Stimulated activated CD4-positive, alpha-beta T cell treated with anti-CD3 and anti-CD28 coated beads, Interleukin-4, amount 100 ng/mL, for 24 hours (primary cell): Measurements from ENCODE around the gene PRKCE.
A peak's percentile ranks its signal among the peaks of the same experiment; 100 is the strongest.

Experiments
- DNase-seq: peaks from one replicate; pipeline ENCODE4 v3.0.0-alpha.2; 2020

PRKCE gene

DNA sequence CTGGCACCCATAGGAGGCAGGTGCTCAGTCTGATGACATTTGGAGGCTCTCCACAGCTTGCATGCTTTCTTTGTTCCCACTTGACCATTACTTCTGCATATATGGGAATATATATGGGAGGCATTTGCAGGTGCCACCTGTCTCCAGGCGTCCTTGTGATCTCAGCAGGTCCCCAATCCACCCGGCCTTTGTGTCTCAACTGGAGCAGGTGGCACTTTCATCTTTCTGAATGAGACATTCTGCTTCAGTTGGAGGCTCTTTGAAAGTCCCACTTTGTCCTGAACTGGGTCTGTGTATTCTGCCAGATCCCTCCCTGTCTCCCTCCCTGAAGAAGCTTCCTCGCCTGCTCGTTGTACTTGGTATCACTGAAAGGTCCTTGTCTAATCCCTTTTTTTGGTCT lies 327.6 kb downstream of the PRKCE start:
- DNase-seq, result no peak

DNA sequence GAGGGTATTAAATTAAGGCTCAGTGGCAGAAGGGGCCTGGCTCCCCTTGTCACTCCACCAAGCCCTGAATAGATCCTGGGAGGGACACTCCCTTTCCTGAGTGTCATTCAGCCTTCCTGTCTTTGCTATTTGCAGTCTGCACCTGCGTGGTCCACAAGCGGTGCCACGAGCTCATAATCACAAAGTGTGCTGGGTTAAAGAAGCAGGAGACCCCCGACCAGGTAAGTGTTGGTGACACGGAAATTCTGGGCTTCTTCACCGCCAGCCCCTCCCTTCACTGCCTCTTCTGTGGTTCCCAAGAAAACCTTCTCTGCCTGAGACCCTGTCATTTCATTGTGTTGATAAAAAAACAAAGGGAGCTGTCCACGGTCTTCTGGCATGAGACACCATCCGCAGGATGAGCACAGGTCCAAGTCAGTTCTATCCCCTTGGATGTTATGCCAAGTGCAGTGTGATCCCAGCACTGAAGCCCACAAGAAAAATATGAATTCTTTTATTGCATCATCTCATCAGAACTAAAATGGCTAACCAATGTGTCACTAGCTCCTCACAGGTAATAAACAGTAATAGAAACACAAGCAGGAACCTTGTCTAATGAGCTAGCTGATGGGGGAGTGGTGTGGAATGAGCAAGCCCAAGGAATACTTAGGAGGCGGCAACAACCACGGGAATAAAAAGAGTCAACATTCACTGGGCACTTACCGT lies 328.8 kb downstream of the PRKCE start:
- DNase-seq, result no peak

DNA sequence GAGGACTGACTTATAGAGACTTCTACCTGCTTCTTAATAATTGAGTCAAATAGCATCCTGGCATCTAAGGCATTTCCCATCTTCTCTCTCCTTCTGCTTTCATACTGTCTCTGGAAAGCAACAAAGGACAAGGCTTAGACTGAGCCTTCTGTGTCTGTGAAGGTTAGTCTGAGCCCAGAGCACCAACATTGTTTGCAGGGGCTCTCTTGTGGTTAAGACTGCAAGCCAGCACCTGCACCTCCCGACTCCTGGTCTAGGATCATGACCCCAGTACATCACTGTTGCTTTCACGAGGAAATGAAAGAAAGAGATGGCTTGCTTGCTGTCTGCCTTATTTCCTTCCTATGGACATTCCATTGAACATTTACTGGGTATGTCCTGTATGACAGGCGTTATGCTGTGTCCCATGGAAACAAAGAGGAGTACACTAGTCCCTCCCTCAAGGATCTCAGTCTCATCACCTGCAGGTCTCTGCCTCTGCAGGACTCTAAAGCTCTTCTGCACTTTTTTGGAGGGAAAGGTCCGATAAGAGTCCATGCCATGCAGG lies 330.0 kb downstream of the PRKCE start:
- no peak for DNase-seq

DNA sequence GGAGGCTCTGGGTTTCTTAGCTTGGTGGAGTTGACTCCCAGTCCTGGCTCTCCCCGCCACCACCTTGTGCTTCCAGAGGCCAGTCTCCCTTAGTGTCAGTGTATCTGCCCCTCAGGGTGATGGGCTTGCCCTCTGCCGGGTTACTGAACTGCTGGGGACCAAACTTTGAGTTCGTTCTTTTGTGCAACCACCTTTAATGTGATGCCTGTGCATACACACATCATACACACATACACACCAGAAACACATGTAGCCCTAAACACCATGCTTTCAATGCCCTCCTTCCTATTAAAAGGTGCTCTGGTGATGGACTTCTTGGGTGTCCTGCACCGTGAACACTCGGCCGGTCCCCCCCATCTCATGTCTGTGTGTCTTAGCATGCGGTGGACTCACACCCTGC lies 330.6 kb downstream of the PRKCE start:
- no peak for DNase-seq

DNA sequence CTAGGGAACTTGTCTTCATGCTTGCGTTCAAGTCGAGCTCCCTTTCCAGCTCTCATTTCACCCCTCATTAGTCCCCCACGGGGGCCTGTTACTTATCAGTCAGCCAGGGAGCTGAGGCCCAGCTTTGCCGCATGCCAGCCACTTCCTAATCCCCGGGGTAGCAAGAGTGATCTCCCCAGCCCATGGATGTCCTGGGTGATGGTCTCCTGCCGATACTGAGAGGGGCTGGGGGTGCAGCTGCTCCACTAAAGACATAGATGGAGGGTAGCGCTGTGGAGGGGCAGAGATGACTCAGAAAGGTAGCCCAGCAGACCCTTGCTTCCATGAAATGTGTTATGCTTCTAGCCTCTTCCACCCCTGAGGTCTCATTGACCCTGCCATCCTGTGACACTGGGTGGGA lies 331.7 kb downstream of the PRKCE start:
- DNase-seq, result no peak

DNA sequence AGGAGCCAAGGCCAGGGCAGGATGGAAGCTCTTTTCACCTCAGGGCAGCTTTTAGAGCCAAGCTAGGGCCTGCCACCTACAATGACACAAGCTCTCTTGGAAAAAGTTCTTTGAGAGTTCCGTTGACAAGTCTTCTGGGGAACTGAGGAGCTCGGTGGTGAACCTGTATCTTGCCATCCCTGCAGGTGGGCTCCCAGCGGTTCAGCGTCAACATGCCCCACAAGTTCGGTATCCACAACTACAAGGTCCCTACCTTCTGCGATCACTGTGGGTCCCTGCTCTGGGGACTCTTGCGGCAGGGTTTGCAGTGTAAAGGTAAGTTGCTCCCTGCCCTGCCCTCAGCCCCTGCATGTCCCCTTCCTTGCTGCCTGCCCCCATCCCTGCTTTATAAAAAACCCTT lies 332.9 kb downstream of the PRKCE start:
- DNase-seq, result no peak

DNA sequence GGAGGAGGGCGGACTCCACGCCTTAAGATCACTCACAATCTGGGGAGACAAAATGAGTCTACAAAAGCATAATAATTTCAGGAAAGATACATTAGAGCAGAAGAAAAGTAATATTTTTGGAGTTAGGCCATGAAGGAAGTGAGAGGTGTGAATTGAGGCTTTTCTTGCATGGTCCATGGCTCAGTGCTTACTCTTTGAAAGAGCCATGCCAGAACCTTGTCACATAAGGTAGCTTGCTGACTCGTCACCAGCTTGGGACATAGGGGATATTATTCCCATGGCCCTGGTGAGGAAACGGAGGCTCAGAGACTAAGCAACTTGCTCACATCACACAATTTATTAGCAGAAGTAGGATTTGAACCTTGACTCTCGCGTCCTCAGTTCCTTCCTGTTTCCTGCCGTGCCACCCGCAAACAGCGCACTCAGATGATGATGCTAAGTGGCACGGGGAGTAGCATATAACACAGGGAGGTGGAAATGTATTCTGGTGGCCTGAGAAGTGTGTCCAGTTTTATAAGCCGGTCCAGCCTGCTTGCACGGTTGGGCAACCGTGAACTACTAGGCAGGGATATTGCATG lies 333.5 kb downstream of the PRKCE start:
- DNase-seq, result no peak

DNA sequence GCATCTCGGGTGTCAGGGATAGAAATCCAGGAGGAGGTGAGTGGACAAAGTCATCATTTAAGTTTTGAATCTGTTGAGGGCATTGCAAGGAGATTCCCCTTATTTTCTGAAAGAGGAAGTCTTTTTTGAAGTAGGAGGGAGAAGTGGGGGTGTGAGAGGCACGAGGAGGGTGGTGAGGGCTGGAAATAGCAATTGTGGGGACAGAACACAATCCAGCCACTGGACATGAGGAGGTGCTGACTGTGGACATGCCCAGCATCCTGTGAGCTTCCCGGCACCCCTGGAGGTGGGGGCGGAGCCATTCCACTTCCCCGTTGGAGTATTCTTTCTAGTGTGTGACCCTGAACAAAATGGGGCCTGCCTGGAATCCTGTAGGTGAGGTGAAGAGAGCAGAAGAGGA lies 335.0 kb downstream of the PRKCE start:
- DNase-seq, result no peak

DNA sequence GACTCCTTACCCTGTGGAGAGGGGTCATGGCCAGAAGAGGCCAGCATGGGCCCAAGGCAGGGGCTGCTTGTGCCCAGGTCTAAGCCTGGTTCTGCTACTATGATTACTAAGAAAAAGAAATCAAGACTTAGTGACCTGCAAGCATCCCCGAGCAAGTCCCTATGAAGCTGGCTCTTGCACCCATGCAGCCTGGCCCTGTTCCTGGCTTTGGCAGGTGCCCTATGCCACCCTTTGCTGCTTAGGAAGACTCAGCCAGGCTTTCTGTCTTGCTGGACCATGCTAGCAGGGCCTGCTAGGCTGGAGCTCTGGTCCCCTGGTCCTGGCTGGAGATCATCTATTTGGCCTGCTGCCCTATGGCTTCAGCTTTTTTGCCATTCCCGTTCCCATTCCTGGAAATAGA lies 336.4 kb downstream of the PRKCE start:
- DNase-seq, result no peak

DNA sequence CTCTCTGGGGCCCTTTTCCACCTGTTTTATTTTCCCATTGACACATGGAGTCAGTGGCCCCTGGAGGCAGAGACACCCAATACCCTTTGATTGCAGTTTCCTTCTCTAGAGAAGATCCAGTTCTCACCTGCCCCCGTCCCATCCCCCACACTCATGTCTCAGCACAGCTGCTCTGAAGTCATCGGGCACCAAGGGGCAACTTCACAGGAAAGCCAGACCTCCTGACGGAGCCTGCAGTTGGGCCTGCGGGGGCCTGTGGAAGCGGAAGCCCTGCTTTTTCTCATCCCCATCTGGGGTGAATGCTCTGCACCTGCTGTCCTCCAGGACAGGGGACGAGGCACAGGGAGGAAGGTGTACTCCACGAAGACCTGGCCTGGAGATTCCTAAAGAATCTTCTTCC lies 337.4 kb downstream of the PRKCE start:
- DNase-seq, result no peak

DNA sequence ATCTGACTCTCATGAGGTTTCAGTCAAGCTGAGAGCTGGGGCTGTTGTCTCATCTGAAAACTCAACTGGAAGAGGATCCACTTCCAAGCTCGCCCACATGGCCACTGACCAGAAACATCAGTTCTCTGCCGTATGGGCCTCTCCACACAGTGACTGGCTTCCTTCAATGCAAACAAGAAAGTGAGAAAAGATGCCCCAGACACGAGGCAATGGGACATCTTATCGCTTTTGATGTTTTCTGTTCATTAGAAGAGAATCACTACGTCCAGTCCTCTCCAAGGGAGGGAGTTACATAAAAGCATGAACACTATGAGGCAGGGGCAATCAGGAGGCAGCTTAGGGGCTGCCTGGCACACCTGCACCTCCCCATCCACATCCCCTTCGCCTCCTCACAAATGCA lies 338.7 kb downstream of the PRKCE start:
- no peak for DNase-seq

DNA sequence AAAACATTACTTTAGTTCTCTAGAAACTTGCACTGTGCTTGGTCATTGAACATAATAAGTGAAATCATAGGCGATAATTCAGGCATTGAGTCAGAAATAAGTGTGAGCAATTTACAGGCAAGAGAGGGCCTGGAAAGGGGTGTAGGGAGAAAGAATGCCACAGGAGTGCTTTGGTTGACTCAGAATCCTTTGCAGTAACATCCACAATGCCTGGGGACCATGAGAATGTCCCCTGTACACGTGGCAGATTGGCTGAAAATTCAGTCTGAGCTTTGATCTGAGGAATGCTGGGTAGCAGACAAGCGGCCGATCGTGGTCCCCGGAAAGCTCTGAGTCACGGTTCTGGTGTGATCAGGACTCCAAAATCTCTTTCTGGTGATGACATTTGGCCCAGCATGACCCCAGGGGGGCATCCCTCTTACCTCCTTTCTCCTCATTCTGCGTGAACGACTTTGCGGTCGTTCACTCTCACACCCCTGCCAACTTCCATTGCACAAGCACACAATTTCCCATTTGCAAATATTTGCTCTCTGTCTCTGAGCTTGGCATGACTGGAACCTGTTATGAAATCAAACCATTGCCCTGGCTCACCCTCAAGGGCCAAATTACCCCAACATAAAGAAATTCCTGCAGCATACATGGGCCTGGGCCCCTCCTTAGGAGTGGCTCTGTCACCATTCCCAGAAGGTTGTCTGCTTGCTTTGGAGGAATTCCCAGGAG lies 340.7 kb downstream of the PRKCE start:
- no peak for DNase-seq

DNA sequence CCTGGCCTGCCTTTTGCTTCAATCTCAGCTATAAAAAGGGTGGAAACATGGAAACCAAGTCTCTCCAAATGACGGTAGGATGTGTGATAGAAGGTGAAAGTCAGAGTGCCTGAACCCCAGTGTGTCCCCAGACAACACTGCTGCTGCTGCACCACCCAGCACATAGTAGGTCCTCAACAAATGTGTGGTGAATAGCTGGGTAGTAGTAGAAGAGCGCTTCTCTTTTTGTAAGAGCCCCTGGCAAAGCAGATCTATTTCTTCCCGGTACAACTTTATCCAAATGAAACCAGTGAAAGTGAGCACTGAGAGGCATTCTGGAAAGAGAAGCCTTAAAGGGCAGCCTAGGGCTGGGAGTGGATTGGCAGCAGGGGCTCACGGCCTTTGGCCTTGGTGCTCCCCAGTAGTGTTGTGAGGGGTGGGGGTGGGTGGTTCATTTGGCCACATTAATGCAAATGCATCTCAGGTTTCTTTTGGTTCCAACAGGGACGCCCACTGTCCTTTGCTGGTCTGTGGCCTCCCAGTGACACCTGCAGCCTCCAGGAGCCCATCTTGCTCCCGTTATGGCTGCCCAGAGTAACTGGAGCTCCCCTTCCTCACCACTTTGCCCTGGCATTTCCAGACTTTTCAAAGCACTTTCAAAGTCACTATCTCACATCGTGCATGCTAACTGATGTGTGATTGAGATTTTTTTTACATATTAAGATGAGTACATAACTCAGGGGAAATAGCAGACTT lies 341.4 kb downstream of the PRKCE start:
- no peak for DNase-seq

DNA sequence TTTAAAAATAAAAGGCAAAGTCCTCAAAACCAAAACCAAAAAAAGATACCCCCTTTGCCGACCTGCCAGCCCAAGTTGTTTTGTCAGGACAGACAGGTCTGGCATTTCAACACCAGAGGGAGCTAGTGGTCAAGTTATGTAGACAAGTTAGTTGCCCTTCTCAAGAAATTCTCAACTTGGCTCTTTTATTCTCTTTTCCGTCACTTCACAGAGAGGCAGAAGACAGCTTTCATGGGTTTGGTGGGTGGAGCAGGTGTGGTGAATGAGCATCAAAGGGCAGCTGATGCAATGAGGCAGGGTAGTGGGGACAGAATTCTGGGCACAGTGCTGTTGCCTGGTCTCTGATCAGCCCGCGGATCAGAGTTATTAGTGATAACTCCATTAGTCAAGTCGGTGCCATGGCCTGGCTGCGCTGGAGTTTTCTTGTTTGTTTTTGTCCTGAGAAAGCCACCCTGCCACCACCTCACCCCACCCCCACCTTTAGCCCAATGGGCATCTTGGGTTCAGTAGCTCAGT lies 342.1 kb downstream of the PRKCE start:
- peak; percentile 67 for DNase-seq

DNA sequence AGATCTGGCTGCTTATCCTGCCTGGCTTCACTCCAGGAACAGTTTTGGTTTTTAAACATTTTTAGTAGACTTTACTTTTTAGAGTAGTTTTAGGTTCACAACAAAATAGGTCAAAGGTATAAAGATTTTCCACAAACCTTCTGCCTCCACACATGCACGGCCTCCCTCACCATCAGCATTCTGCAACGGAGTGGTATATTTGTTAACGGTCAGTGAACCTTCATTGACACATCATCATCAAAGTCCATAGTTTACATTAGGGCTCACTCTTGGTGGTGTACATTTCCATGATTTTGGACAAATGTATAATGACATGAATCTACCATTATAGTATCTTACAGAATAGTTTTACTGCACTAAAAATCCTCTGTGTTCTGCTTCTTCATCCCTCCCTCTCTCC lies 342.6 kb downstream of the PRKCE start:
- no peak for DNase-seq

DNA sequence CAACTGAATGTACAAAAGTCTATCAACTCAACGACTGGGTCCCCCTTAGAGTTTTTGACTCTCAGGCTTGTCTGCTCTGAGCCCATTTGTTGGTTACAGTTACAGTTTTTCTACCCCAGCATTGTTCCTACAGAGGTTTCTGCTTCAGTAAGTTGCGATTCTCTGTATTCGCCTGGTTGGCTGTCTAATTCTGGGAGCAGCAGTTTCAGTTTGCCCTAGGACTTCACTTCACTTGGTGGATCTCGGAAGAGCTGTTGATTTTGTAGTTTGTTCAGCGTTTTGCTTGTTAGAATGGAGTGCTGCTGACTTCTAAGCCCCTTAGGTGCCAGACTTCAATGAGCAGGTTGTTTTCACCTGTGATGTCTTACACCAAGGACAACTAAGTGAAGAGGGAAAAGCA lies 349.2 kb downstream of the PRKCE start:
- no peak for DNase-seq

DNA sequence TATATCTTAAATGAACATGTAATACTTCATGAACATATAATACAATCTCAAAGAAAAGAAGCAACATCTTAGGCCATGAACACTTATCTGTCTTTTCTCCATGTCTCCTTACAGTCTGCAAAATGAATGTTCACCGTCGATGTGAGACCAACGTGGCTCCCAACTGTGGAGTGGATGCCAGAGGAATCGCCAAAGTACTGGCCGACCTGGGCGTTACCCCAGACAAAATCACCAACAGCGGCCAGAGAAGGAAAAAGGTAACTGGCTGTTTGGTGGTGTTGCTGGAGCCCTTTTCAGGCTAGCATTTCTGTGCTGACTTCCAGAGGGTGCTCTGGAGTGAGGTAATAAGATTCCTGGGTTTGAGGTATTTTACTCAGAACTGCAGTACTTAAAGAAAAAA lies 349.8 kb downstream of the PRKCE start:
- no peak for DNase-seq

DNA sequence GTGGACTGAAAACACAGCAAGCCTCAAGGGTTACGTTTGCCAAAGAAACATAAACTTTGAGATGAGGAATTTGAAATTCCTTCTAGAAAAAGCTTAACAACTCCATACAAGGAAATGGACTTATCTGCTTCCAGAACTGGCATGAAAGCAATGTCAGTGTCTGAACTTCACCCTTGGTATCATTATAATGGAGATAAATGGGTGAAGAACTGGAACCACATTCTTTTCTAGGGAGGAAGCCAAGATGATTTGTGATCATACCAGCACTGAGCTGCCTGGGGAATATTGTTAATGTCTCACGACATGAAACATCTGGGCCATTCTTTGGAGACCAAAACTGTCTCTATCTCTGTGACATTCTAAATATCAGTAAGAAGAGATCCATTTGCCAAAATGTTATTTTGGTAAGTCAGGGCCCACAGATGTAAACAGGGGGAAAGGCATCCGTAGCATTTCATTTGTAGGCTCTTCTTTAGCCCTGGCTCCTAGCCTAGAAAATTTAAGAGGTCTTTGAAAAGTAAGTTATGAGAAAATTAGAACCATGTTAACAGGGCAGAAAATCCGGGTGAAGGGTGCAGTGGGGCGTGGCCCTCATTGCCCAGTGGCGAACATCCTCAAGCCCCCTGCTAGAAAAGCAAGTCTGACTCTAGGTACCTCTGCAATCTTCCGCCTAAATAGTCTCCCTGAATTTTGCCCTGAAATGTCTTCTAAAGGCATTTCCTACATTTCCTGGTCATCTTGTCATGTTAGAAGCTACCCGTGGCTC lies 350.4 kb downstream of the PRKCE start:
- DNase-seq, result no peak

DNA sequence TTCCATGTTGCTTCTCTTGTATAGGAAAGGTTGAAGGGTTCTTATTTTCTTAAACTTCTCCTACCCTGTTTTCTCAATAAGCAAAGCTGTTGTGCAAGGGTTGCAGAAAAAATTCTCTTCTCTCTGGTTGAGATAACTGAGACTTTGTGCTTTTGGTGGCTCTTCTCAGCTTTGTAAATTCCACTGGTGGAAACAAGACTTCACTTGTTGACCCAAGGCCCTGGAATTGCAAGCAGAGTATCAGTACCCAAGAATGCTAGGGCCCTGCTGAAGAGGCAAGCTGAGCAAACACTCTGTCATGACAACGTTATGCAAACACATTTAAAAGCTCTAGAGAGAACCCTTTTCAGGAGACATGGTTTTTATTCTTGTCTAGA lies 351.0 kb downstream of the PRKCE start:
- no peak for DNase-seq

DNA sequence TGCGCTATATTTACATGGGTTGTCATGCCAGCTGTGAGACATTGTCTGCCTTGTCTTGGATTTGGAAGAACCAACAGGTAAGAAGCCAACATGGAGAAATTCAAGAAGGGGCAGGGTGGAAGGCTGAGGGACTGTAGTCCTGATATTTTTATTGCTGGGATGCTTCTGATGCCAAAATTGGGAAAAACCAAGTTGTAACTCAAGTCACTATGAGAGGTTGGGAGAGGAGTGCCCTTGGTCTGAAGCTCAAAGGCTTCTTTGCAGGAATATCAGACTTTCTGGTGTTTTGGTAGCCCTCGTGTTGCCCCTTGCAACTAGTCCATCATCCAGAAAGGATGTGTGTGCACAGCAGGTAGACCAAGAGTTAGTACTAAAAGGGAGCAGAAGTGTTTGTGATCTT lies 351.5 kb downstream of the PRKCE start:
- no peak for DNase-seq

DNA sequence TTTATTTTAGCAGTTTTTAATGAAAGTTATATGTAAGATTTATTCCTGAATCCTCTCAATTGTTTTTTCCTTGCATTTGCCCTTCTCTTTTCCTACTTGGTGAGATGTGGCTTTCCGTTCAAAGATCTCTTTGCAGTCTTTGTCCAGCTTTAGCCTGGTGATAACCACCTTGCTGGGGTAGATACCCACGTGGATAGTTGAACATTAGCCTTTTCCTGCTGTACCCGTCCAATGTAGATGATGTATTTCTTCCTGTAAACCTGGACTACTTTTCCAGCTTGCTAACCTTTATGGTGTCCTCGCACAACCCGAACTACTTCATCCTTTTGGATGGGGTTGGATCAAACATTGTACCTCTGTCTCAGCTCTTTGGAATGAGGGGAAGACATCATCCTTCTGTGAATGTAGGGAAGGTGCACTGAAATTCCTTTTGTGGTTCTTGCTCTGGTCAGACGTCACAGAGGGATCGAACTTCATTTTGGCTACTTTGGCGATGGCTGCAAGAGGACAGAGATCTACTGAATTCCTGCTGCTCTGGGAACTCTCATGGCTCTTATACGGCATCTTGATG lies 352.5 kb downstream of the PRKCE start:
- no peak for DNase-seq

DNA sequence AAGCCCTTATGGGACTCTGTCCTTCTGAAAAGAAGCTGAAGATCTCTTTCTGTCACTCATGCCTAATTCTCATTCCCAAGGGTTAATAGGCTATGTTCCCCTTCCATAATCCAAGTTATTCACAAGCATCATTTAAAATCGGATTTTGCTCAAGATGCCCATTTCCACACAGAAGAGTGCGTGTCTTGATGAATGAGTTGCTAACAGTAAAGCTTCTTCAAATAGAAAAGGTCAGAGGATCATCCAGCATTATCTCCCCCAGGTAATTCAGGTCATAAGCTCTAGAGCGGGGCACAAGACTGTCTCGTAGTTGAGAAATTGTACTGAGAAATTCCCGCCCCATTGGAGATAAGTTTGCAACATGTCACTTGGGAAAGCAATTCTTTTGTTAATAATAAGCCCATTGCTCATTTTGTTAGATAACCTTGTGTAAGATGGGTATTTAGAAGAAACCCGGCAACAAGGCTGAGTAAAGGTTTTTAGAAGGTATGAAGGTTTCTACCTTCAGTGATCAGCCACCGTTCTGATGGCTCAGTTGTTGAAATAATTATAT lies 355.1 kb downstream of the PRKCE start:
- DNase-seq, result no peak
